ENCODE data around the gene LRRC8B.

LRRC8B gene

DNA sequence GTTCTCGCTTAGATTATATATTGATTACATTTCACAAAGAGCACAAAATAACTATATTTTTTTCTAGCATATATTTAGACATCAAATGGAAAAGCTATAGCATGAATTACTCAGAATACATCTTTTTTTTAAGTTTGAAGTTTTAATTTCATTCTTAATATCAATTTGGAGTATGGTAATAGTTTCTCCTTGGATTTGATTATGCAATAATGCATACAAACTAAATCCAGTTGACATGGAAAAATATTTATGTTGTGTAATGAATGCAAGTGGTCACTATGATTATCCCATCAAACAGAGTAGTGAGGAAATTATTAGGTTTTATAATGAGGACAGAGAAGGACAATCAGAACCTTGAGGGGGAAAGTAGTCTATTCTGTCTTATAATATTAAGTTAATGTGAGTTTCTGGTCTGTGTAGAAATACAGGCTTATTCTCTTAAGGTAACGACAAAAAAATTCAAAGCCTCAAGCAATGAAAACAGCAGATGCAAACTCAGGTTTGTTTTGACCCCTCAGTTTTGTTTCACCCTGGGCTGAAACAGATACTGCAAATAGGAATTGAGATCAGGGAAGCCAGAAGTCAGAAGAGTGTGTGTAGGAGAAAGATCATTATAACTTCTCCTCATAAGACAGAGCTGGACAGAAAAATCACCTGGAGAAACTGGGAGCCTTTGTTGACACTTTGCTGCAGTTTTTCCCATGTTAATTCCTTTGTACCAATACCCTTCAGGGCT, 23.7 kb downstream of the LRRC8B start:
- no peak for DNase-seq

DNA sequence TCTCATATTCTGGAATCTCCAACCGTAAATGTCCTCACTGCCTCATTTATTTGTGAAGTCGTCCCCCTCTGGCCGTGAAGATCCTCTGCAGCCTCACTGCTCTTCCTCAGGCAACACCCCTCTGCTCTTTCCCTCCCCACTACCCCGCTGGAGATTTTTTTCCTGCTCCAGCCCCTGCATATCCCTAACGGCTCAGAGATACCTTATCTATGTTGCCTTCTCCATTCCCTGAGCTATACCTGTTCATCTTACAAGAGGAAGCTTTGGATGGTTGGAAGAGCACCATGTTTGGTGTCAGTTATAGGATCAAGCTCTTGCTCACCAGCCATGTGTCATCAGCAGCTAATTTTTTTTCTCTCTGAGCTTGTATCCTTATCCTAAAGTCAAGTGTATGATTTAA, 26.4 kb downstream of the LRRC8B start:
- DNase-seq: no peak

- DNase-seq: no peak
Observed at GRCh38 chr1:89552471-89553081, 27.9 kb downstream of the LRRC8B start.

DNA sequence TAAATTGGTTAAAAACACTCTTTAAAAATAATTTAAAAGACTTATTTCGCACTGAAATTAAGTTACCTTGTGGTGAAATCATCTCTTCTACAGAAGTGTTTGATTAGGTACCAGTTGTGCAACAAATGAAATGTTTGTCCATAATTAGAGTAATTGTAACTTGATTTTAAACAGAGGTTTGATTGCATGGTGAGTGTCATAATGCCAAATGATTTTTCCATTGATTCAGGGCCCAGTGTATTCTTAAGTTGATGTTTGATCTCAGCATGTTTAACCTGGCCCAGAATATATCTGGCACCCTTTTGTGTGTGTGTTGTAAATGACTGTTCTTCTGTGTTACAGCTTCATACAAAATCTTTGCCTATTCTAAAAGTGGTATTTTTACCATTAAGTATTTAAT, 28.5 kb downstream of the LRRC8B start:
- no peak for DNase-seq

- no peak for DNase-seq
Observed at GRCh38 chr1:89555550-89555949, 30.9 kb downstream of the LRRC8B start.

GRCh38 chr1:89556726-89557444, 32.3 kb downstream of the LRRC8B start:
- peak; percentile 12 for DNase-seq

- no peak for DNase-seq
Observed at GRCh38 chr1:89557445-89557825, 32.8 kb downstream of the LRRC8B start.

GRCh38 chr1:89557956-89558355, 33.3 kb downstream of the LRRC8B start:
- no peak for DNase-seq

DNA sequence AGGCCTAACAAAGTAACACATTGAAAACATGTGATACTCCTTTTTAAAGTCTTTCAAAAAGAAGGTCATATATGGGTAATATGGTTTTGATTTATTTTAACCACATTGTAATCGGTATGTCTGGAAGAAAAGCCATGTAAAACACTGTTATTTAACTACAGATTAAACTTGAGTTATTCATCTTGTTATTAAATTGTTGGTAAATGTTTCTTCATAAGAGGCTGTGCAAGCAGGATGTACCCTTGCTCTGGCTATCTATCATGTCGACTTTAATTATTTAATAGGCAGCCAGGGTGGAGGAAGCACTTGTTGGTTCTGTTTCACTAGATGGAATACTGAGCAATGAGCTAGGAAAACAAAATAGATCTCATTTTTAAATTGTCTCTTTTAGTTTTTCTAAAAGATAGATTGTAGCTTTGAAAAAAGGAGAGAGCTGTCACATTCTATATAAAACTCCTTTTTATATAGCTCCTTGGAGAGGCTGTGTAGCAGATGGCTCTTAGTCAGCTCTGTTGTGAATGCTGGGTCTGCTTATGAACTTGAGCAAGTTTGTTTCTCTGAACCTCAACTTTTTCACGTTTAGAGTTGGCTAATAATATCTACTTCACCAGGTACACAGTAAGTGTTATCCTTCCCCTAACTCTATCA, 39.5 kb downstream of the LRRC8B start:
- DNase-seq: no peak

DNA sequence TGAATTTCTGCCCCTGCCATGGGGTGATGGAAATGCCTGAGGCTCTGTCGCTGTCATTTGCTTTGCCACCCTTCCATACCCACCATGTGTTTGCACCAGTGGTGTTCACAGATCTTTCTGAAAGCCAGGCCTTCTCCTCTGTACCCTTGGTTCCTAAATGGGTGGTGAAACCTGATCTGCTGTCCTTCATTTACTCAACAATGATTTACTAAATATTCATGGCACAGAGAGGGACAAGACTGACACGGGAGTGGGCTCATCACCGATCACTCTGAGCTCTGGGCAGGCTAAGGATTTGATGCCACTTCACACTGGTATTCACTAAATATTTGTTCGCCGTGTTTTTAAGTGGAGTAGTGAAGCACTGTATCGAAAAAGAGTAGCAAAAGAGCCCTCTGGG, 40.9 kb downstream of the LRRC8B start:
- no peak for DNase-seq

DNA sequence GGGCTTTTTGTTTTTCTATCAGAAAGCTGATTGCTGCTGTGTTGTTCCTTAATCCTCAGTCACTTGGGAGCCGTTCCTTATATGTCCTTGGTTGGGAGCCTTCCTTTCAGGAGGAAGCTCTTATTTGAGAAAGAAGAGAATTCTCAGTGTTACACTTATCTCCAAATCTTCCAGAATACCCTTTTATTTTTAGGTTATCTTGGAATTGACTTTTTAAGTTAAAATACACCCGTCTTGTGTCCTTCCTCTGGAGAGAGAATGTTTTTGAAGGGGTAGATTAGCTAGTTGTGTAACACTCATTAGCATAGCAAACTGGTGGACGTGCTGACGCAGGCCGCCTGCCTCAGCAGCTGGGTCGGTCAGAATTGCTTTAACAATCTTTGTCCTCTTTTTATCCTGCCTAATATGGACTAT, 42.1 kb downstream of the LRRC8B start:
- no peak for DNase-seq

- DNase-seq: no peak
Observed at GRCh38 chr1:89567797-89568196, 43.2 kb downstream of the LRRC8B start.

- no peak for DNase-seq
Observed at GRCh38 chr1:89573410-89573809, 48.8 kb downstream of the LRRC8B start.

DNA sequence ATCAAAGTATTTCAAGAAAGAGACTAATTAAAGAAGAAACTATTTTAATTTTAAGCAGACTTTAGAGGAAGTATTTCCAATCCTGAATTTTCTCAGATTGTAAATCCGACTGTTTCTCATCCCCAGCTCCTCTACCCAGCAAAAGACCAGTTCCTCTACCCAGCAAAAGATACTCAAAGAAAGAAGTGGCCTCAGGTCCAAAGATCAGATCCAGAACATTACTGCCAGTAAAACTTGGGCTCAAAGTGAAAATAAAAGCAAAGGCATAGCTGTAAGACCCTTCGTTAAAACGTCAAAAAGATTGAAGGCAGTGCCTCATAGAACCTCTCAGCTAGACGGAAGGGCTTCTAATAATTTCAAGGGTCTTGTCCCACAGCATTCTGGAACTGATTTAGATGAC, 50.0 kb downstream of the LRRC8B start:
- DNase-seq: no peak

DNA sequence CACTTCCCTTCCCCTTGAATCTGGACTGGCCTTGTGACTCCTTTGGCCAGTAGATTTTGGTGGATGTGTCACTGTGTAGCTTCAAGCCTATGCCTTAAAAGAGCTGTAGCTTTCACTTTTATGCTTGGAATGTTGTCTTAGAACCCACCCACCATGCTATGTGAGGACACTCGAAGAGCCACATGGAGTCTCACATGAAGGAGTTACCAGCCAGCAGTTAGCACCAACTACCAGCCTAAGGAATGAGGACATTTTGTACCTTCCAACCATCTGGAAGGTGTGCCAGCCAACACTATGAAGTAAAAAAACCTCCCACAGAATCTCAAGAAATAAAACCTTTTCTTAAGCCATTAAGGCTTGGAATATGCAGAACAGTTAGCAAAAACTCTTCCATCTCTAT, 50.6 kb downstream of the LRRC8B start:
- DNase-seq: no peak

DNA sequence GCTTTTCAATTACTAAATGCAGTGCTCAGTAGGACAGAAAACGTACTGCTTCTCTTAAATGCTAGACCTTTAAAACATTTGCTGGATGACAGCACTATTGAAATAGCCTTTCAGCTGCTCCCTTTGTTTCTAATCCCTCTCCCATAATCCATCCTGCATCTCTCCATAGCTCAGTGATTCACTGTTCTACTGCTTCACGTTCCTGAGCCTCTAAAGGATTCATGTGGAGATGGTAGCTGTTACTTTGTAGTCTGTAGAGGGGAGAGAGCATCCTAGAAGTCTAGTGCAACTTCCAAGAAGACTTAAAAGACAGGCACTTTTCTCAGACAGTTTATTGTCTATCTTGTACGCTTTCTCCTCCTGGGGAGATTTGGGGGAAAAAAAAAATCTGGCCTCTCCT, 51.4 kb downstream of the LRRC8B start:
- no peak for DNase-seq

GRCh38 chr1:89578151-89578550, 53.5 kb downstream of the LRRC8B start:
- DNase-seq: no peak

DNA sequence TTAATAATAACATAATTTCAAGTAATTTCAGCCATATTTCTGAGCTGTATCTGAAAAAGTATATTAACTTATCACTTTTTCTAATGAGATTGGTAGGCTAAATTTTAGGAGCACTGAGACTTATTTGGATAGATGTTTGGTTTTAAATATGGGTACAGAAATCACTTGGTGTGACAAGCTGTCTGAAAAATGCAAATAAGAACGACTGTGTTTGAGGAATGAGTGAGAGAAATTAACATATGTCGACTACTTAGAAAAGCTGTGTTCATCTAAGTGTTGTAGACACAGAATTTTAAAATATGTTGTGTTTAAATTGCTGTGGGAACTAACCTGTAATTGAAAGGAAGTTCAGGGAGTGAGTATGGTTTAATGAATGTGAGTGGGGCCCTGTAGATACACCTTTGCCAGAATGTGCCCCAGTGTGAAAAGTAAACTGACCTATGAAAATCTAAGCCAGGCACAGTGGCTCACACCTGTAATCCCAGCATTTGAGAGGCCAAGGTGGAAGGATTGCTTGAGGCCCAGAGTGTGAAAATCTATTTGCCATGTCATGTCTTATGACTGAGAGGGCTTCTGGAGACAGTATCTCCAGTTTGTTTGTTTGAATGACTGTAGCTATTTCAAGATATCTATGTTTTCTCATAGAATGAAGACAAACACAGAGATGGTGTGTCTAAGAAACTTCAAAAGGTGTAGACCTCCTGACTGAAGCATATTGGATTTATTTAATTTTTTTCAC, 54.5 kb downstream of the LRRC8B start:
- no peak for DNase-seq

DNA sequence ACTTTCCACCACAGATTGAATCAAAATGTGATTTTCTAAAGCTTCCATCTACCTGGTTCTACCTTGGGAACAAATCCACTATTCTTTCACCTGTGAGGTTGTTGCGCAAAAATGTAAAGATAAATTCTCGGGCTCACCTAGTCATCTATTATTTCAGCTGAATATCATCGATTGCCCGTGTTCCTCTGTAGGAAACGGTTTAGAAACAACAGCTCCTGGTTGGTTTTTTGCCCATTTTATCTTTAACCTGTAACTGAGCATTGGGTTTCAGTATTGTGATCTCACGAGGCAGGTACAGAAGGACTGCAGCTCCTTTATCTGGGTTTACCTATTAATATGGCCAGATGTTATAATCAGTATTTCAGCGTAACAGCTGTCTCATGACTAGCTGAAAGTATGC, 55.4 kb downstream of the LRRC8B start:
- no peak for DNase-seq

DNA sequence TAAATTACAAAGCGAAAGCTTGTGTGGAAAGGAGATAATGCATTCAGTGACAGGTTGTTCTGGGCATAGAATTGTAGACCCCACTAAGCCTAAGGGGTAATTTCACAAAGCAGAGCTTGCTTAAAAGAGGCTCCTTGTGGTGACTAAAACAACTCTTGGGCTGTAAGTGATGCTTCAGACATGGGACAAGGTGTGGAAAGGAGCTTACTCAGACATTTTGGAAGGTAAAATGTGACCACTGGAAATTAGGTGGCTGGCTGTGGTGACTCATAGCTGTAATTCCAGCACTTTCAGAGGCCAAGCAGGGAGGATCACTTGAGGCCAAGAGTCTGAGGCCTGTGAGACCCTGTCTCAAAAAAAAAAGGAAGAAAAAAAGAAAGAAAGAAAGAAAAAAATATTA, 57.2 kb downstream of the LRRC8B start:
- DNase-seq: no peak

DNA sequence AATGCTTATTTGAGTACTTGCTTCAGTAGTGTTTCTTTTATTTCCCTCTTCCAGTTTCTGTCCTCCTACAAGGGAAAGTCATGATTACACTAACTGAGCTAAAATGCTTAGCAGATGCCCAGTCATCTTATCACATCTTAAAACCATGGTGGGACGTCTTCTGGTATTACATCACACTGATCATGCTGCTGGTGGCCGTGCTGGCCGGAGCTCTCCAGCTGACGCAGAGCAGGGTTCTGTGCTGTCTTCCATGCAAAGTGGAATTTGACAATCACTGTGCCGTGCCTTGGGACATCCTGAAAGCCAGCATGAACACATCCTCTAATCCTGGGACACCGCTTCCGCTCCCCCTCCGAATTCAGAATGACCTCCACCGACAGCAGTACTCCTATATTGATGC, 57.9 kb downstream of the LRRC8B start:
- no peak for DNase-seq

GRCh38 chr1:89584211-89584610, 59.6 kb downstream of the LRRC8B start:
- DNase-seq: no peak

DNA sequence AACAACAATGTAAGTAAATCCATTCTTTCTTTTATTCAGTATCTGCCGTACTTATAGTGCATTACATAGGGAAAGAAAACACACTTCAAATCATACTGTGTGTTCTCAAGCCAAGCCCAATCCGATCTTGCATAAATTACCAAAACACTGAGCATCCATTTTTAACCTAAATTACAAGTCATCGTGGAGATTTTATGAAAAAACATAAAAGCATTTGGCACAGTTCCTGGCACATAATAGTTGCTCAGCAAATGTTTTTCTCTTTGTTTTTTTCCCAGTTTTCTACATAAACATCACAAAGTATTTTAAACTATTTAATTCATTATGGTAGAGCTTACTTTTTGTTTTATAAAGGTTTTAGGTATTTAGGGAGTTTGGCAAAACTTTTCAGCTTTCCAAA, 60.2 kb downstream of the LRRC8B start:
- DNase-seq: no peak
